Measurements from ENCODE around the gene GALNT4.

The GALNT4 gene

GRCh38 chr12:89566615-89567014 is 42.0 kb upstream of the GALNT4 start:
- Histone ChIP-seq H3K27me3 (ENCODE audit: insufficient read depth, low read depth, severe bottlenecking) (no peaks in the 10 kb centered on the region), H3K9me3 (ENCODE audit: severe bottlenecking) (no peaks in the 10 kb centered on the region), H3K4me3 (ENCODE audit: low read depth, low read length) (no peak overlapping the region), H3K36me3 (no peaks in the 10 kb centered on the region), H3K27ac (no peak overlapping the region)
- no peak for TF ChIP-seq CTCF (IDR thresholded peaks at IDR 0.05; ENCODE audit: low read depth, low read length)
- DNase-seq: no peak

GRCh38 chr12:89565002-89565401 is 40.4 kb upstream of the GALNT4 start:
- DNase-seq: no peak
- no peak for TF ChIP-seq CTCF (IDR thresholded peaks at IDR 0.05; ENCODE audit: low read depth, low read length)
- no peak overlapping the region for H3K27ac ChIP-seq
- H3K4me3 ChIP-seq (ENCODE audit: low read depth, low read length): no peak overlapping the region
- no peaks in the 10 kb centered on the region for H3K9me3 ChIP-seq (ENCODE audit: severe bottlenecking)
- no peaks in the 10 kb centered on the region for H3K27me3 ChIP-seq (ENCODE audit: insufficient read depth, low read depth, severe bottlenecking)
- H3K36me3 ChIP-seq: no peaks in the 10 kb centered on the region

- Histone ChIP-seq H3K27me3 (ENCODE audit: insufficient read depth, low read depth, severe bottlenecking) (no peaks in the 10 kb centered on the region), H3K36me3 (no peaks in the 10 kb centered on the region), H3K4me3 (ENCODE audit: low read depth, low read length) (no peak overlapping the region), H3K9me3 (ENCODE audit: severe bottlenecking) (no peaks in the 10 kb centered on the region), H3K27ac (no peak overlapping the region)
- no peak for TF ChIP-seq CTCF (IDR thresholded peaks at IDR 0.05; ENCODE audit: low read depth, low read length)
- DNase-seq: no peak
Measured at GRCh38 chr12:89559753-89560152, 35.2 kb upstream of the GALNT4 start.

- H3K9me3 ChIP-seq (ENCODE audit: severe bottlenecking): no peaks in the 10 kb centered on the region
- no peak overlapping the region for H3K27ac ChIP-seq
- H3K27me3 ChIP-seq (ENCODE audit: insufficient read depth, low read depth, severe bottlenecking): no peaks in the 10 kb centered on the region
- TF ChIP-seq CTCF (IDR thresholded peaks at IDR 0.05; ENCODE audit: low read depth, low read length): no peak
- H3K36me3 ChIP-seq: no peaks in the 10 kb centered on the region
- no peak for DNase-seq
- no peak overlapping the region for H3K4me3 ChIP-seq (ENCODE audit: low read depth, low read length)
Measured at GRCh38 chr12:89556976-89557375, 32.4 kb upstream of the GALNT4 start.

- Histone ChIP-seq H3K36me3 (no peaks in the 10 kb centered on the region), H3K27me3 (ENCODE audit: insufficient read depth, low read depth, severe bottlenecking) (no peaks in the 10 kb centered on the region), H3K9me3 (ENCODE audit: severe bottlenecking) (no peaks in the 10 kb centered on the region), H3K27ac (no peak overlapping the region), H3K4me3 (ENCODE audit: low read depth, low read length) (no peak overlapping the region)
- no peak for TF ChIP-seq CTCF (IDR thresholded peaks at IDR 0.05; ENCODE audit: low read depth, low read length)
- no peak for DNase-seq
Measured at GRCh38 chr12:89552376-89552775, 27.8 kb upstream of the GALNT4 start.

GRCh38 chr12:89551747-89552146 is 27.2 kb upstream of the GALNT4 start:
- Histone ChIP-seq H3K36me3 (no peaks in the 10 kb centered on the region), H3K27me3 (ENCODE audit: insufficient read depth, low read depth, severe bottlenecking) (no peaks in the 10 kb centered on the region), H3K4me3 (ENCODE audit: low read depth, low read length) (no peak overlapping the region), H3K9me3 (ENCODE audit: severe bottlenecking) (no peaks in the 10 kb centered on the region), H3K27ac (no peak overlapping the region)
- TF ChIP-seq CTCF (IDR thresholded peaks at IDR 0.05; ENCODE audit: low read depth, low read length): no peak
- DNase-seq: no peak
